Thoracic aorta (tissue), 2 donors: Measurements from ENCODE around the gene PLA1A. TPM values are rescaled to one million over a fixed set of nuclear protein-coding genes. Genes with fewer than 3 reads are reported as not detected.

Source experiments
- ATAC-seq: fragments of 150-250 bp; one replicate; pipeline ENCODE4 v1.8.0; 2017; ENCODE audit warnings: low read depth; ENCODE audit not compliant: insufficient number of reproducible peaks, low FRiP score
- DNase-seq: peaks from one replicate; pipeline ENCODE4 v3.0.0-alpha.2; 2020; ENCODE audit warnings: low spot score
- H3K27ac ChIP-seq, 2 donors: fragments of 200-600 bp; sonication (generic); 1 replicate in 1 of 2; 2 replicates in 1 of 2; pipeline ENCODE4 v1.5.1; 2016; ENCODE audit warnings: mild to moderate bottlenecking in 2 of 2, moderate library complexity in 2 of 2
- H3K27me3 ChIP-seq: fragments of 200-600 bp; sonication (generic); replicated peaks from 2 replicates; pipeline ENCODE4 v1.6.0; 2016; ENCODE audit warnings: mild to moderate bottlenecking; ENCODE audit not compliant: insufficient read depth
- H3K36me3 ChIP-seq: fragments of 200-600 bp; sonication (generic); one replicate; pipeline ENCODE4 v1.5.1; 2016
- H3K4me1 ChIP-seq, 2 donors: fragments of 200-600 bp; sonication (generic); 1 replicate in 1 of 2; 2 replicates in 1 of 2; pipeline versions ENCODE4 v1.5.1 to v1.6.0; 2016; ENCODE audit warnings: low read depth in 2 of 2, mild to moderate bottlenecking in 1 of 2; ENCODE audit not compliant: control insufficient read depth in 1 of 2
- H3K4me3 ChIP-seq: fragments of 200-600 bp; sonication (generic); 2 replicates; pipeline ENCODE4 v1.5.1; 2016; ENCODE audit warnings: mild to moderate bottlenecking
- H3K9me3 ChIP-seq: fragments of 200-600 bp; sonication (generic); 2 replicates; pipeline ENCODE4 v1.5.1; 2016
- CTCF ChIP-seq: fragments of 200-600 bp; sonication (generic); IDR thresholded peaks from one replicate; pipeline ENCODE4 v1.5.1; 2019; ENCODE audit warnings: antibody characterized with exemption
- total RNA-seq, 2 donors: library from RNA; depleted of rRNA; stranded (reverse); fragments of >200 nt; gene quantifications; one replicate each; pipeline versions ENCODE4 v1.1.0 to v1.2.3, GENCODE V29; 2016

PLA1A gene
- total RNA-seq, 2 donors from 2014 or later = 4.9 to 20.8 TPM

GRCh38 chr3:119579366-119580066 is 18.2 kb upstream of the PLA1A start, which contains the start of gene ADPRH:
ADPRH (plus strand) TSS chr3:119579492; CDS start chr3:119582170, 2,678 bp downstream.
- Histone ChIP-seq H3K27me3 (no peaks in the 10 kb centered on the region), H3K4me1 (peaks cover 8 to 9% of the 10 kb centered on the region in 2 donors), H3K9me3 (no peaks in the 10 kb centered on the region), H3K4me3 (peak within 1 kb of the TSS; percentile 83), H3K36me3 (no peaks in the 10 kb centered on the region), H3K27ac (peak within 1 kb of the TSS; percentile 92 to 96)
- DNase-seq (peak; percentile 22), ATAC-seq (peak; percentile 75)
- TF ChIP-seq CTCF = no peak

GRCh38 chr3:119580067-119580760 is 17.5 kb upstream of the PLA1A start:
- H3K4me1 ChIP-seq = peaks cover 8 to 9% of the 10 kb centered on the region in 2 donors
- no peaks in the 10 kb centered on the region for H3K9me3 ChIP-seq
- no peaks in the 10 kb centered on the region for H3K36me3 ChIP-seq
- peak overlapping the region; percentile 83 for H3K4me3 ChIP-seq
- TF ChIP-seq CTCF = no peak
- ATAC-seq = peak; percentile 50
- DNase-seq = no peak
- H3K27me3 ChIP-seq = no peaks in the 10 kb centered on the region
- peak overlapping the region; percentile 92 to 96 for H3K27ac ChIP-seq

DNA sequence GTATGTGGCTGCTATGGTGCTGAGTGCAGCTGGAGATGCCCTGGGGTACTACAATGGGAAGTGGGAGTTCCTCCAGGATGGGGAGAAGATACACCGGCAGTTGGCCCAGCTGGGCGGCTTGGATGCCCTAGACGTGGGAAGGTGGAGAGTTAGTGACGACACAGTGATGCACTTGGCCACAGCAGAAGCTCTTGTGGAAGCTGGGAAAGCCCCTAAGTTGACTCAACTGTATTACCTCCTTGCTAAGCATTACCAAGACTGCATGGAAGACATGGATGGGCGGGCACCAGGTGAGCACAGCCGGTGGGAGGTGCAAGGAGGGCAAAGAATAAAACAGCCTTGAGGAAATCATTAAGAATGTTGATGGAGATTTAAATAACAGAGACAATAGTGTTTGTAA is 15.5 kb upstream of the PLA1A start:
- Histone ChIP-seq H3K27me3 (no peaks in the 10 kb centered on the region), H3K36me3 (peaks cover 3% of the 10 kb centered on the region), H3K4me1 (peaks cover 8 to 9% of the 10 kb centered on the region in 2 donors), H3K4me3 (no peak overlapping the region), H3K27ac (no peak overlapping the region), H3K9me3 (no peaks in the 10 kb centered on the region)
- no peak for TF ChIP-seq CTCF
- ATAC-seq = no peak
- no peak for DNase-seq

- no peak for TF ChIP-seq CTCF
- Histone ChIP-seq H3K4me1 (peaks cover 5 to 6% of the 10 kb centered on the region in 2 donors), H3K27me3 (no peaks in the 10 kb centered on the region), H3K4me3 (no peak overlapping the region), H3K36me3 (peaks cover 3% of the 10 kb centered on the region), H3K9me3 (no peaks in the 10 kb centered on the region), H3K27ac (no peak overlapping the region)
- no peak for DNase-seq
- no peak for ATAC-seq
Observed at GRCh38 chr3:119585208-119585607, 12.5 kb upstream of the PLA1A start.

DNA sequence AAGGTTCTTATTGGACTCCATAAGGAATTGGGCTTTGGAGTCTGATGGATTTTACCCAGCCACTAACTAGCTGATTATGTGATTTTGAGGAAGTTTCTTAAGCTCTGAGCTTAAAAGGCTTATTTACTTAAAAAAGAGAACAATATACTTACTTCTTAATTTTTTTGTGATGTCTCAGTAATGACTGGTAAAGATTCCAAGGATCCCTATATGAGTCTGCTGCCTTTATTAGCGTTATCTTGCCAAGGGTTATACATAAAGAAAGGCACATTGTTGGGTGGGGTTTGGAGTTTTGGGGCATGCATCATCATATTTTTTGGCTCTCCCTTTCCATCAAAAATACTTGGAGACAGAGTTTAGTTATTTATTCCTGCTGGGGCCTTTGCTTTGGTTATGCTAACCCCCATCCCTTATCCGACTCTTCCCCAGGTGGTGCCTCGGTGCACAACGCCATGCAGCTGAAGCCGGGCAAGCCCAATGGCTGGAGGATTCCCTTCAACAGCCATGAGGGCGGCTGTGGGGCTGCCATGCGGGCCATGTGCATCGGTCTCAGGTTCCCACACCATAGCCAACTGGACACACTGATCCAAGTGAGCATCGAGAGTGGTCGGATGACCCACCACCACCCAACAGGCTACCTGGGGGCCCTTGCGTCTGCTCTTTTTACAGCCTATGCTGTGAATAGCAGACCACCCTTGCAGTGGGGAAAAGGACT is 11.7 kb upstream of the PLA1A start:
- no peak overlapping the region for H3K27ac ChIP-seq
- H3K9me3 ChIP-seq = no peaks in the 10 kb centered on the region
- no peaks in the 10 kb centered on the region for H3K4me1 ChIP-seq
- no peaks in the 10 kb centered on the region for H3K27me3 ChIP-seq
- DNase-seq = no peak
- TF ChIP-seq CTCF = no peak
- no peak overlapping the region for H3K4me3 ChIP-seq
- no peak for ATAC-seq
- peaks cover 3% of the 10 kb centered on the region for H3K36me3 ChIP-seq
